GM18526 (cell line): ENCODE results near the gene UNC119B.

Experiments
- POLR2A ChIP-seq: IDR thresholded peaks from 3 replicates; pipeline ENCODE4 v1.6.1; 2011; ENCODE audit not compliant: insufficient read length; ENCODE audit errors: extremely low read depth

Gene UNC119B

GRCh38 chr12:120685522-120685921 lies 24.7 kb upstream of the UNC119B start:
- TF ChIP-seq POLR2A = no peak

GRCh38 chr12:120686151-120686689 lies 24.0 kb upstream of the UNC119B start:
- peak; percentile 77 for TF ChIP-seq POLR2A

GRCh38 chr12:120686690-120687577 lies 23.3 kb upstream of the UNC119B start, which contains the start of gene MLEC:
Gene MLEC (plus strand): TSS chr12:120687149. CDS start chr12:120687297, 148 bp downstream.
- peak; percentile 78 for TF ChIP-seq POLR2A

GRCh38 chr12:120687578-120688289 lies 22.5 kb upstream of the UNC119B start:
- TF ChIP-seq POLR2A = no peak

- no peak for TF ChIP-seq POLR2A
Measured at GRCh38 chr12:120688527-120689071, 21.7 kb upstream of the UNC119B start.

- no peak for TF ChIP-seq POLR2A
Measured at GRCh38 chr12:120689397-120690082, 20.7 kb upstream of the UNC119B start.

GRCh38 chr12:120690083-120690450 lies 20.2 kb upstream of the UNC119B start:
- TF ChIP-seq POLR2A = no peak

GRCh38 chr12:120690978-120691377 lies 19.3 kb upstream of the UNC119B start:
- no peak for TF ChIP-seq POLR2A

GRCh38 chr12:120692524-120693033 lies 17.7 kb upstream of the UNC119B start:
- no peak for TF ChIP-seq POLR2A

- no peak for TF ChIP-seq POLR2A
Measured at GRCh38 chr12:120693848-120694247, 16.4 kb upstream of the UNC119B start.

GRCh38 chr12:120696626-120697025 lies 13.6 kb upstream of the UNC119B start:
- TF ChIP-seq POLR2A = no peak

GRCh38 chr12:120697344-120697743 lies 12.9 kb upstream of the UNC119B start:
- no peak for TF ChIP-seq POLR2A

GRCh38 chr12:120698665-120699064 lies 11.6 kb upstream of the UNC119B start:
- TF ChIP-seq POLR2A = no peak

GRCh38 chr12:120699553-120699952 lies 10.7 kb upstream of the UNC119B start:
- no peak for TF ChIP-seq POLR2A

GRCh38 chr12:120700886-120701285 lies 9.4 kb upstream of the UNC119B start:
- TF ChIP-seq POLR2A = no peak

- no peak for TF ChIP-seq POLR2A
Measured at GRCh38 chr12:120702637-120703036, 7.6 kb upstream of the UNC119B start.
